Measurements from ENCODE around the gene PDF. TPM values are rescaled to one million over a fixed set of nuclear protein-coding genes. Genes with fewer than 3 reads are reported as not detected.
"Not testable (repeated sequence)": the region's sequence is repeated elsewhere in the genome, so short reads cannot be mapped to it uniquely, and the experiment has no call there.

Gene PDF
- total RNA-seq, 1 donor = 11.2 TPM

DNA sequence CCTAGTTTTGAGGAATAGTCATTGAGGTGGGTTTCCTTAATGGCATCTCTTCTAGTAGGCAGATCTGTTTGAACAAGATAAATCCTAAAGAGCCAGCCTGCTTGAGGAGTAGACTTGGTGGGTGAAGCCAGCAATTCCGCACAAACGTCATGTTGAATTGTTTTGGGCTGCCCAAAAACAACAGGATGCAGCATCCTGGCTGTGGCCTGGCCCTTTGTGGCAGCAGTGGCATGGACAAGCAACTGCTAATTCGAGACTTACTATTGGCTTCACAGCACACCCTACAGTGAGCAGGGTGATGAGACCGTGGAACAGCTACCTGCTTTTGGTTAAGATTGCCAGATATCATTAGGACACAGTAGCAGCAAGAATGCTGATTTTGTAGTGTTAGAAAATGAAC lies 28.5 kb downstream of the PDF start:
- H3K4me1 ChIP-seq (ENCODE audit: insufficient read depth, low read length) = no peaks in the 10 kb centered on the region
- no peak overlapping the region for H3K4me3 ChIP-seq (ENCODE audit: insufficient read depth, low read length)

DNA sequence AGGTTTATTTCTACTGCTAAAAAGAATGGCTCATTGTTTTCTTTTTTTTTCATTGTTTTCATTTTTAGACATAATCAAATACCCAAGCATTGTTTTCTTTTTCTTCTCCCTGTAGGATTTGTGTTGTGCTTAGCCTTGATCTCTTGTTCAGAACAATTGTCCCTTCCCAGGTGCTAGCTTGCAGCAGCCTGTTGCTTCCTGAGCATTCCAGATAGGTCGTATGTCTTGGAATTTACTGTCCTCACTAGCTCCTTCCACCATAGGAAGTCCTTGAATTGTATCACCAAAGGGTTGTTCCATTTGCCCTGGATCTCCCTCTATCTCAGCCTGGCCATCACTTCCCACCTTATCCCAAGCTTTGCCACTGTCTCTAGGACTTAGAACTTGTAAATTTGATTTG lies 29.2 kb downstream of the PDF start:
- Histone ChIP-seq H3K4me3 (ENCODE audit: insufficient read depth, low read length) (no peak overlapping the region), H3K9me3 (ENCODE audit: low read depth, low read length) (no peaks in the 10 kb centered on the region), H4K20me1 (ENCODE audit: insufficient read depth, low read length) (no peaks in the 10 kb centered on the region), H3K27ac (ENCODE audit: low read depth, low read length) (no peak overlapping the region), H2AFZ (ENCODE audit: low read length) (no peak overlapping the region), H3K27me3 (ENCODE audit: insufficient read depth, low read length) (no peaks in the 10 kb centered on the region), H3K4me1 (ENCODE audit: insufficient read depth, low read length) (no peaks in the 10 kb centered on the region), H3K79me2 (ENCODE audit: insufficient read depth, low read length) (no peaks in the 10 kb centered on the region), H3K36me3 (ENCODE audit: insufficient read depth, low read length) (peaks cover 27% of the 10 kb centered on the region), H3K4me2 (ENCODE audit: insufficient read depth, low read length) (no peak overlapping the region)
- DNase-seq (ENCODE audit: insufficient read length, low spot score, missing footprints) = no peak
- no peak for TF ChIP-seq CTCF (IDR thresholded peaks at IDR 0.05; ENCODE audit: extremely low read depth, low read depth, low read length)

More for the DNA sequence above, 28.5 kb downstream of the PDF start:
- H4K20me1 ChIP-seq (ENCODE audit: insufficient read depth, low read length) = no peaks in the 10 kb centered on the region
- H2AFZ ChIP-seq (ENCODE audit: low read length) = no peak overlapping the region
- H3K79me2 ChIP-seq (ENCODE audit: insufficient read depth, low read length) = no peaks in the 10 kb centered on the region
- no peaks in the 10 kb centered on the region for H3K9me3 ChIP-seq (ENCODE audit: low read depth, low read length)
- H3K36me3 ChIP-seq (ENCODE audit: insufficient read depth, low read length) = peaks cover 27% of the 10 kb centered on the region
- no peak for DNase-seq (ENCODE audit: insufficient read length, low spot score, missing footprints)
- H3K27me3 ChIP-seq (ENCODE audit: insufficient read depth, low read length) = no peaks in the 10 kb centered on the region
- TF ChIP-seq CTCF (IDR thresholded peaks at IDR 0.05; ENCODE audit: extremely low read depth, low read depth, low read length) = no peak
- no peak overlapping the region for H3K27ac ChIP-seq (ENCODE audit: low read depth, low read length)
- H3K4me2 ChIP-seq (ENCODE audit: insufficient read depth, low read length) = no peak overlapping the region

DNA sequence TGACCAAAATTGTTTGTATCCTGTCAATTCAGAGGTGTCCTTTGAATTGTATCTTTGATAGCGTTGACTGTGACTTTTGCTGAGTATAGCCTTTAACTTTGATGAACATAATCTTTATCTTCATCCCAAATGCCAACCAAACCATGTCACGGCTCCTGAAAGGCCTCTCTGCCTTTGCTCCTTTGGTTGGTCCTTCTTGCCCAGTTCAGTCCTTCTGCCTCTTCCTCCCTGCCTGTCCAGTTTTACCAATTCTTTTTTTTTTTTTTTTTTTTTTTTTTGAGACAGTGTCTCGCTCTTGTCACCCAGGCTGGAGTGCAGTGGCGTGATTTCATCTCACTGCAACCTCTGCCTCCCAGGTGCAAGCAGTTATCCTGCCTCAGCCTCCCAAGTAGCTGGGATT lies 32.1 kb downstream of the PDF start:
- H4K20me1 ChIP-seq (ENCODE audit: insufficient read depth, low read length) = peaks cover 5% of the 10 kb centered on the region
- no peaks in the 10 kb centered on the region for H3K79me2 ChIP-seq (ENCODE audit: insufficient read depth, low read length)
- no peak overlapping the region for H3K27ac ChIP-seq (ENCODE audit: low read depth, low read length)
- H3K4me2 ChIP-seq (ENCODE audit: insufficient read depth, low read length) = no peak overlapping the region
- no peak for TF ChIP-seq CTCF (IDR thresholded peaks at IDR 0.05; ENCODE audit: extremely low read depth, low read depth, low read length)
- no peaks in the 10 kb centered on the region for H3K27me3 ChIP-seq (ENCODE audit: insufficient read depth, low read length)
- H3K9me3 ChIP-seq (ENCODE audit: low read depth, low read length) = no peaks in the 10 kb centered on the region
- H3K36me3 ChIP-seq (ENCODE audit: insufficient read depth, low read length) = peaks cover 23% of the 10 kb centered on the region
- H2AFZ ChIP-seq (ENCODE audit: low read length) = no peak overlapping the region
- DNase-seq (ENCODE audit: insufficient read length, low spot score, missing footprints) = no peak
- no peaks in the 10 kb centered on the region for H3K4me1 ChIP-seq (ENCODE audit: insufficient read depth, low read length)
- no peak overlapping the region for H3K4me3 ChIP-seq (ENCODE audit: insufficient read depth, low read length)

- H3K4me3 ChIP-seq (ENCODE audit: insufficient read depth, low read length); H3K79me2 ChIP-seq (ENCODE audit: insufficient read depth, low read length): not testable (repeated sequence)
- peaks cover 20% of the 10 kb centered on the region for H3K36me3 ChIP-seq (ENCODE audit: insufficient read depth, low read length)
Measured at GRCh38 chr16:69296771-69297170, 33.6 kb downstream of the PDF start.

More at GRCh38 chr16:69296771-69297170, 33.6 kb downstream of the PDF start:
- not testable (repeated sequence) for H3K27ac ChIP-seq (ENCODE audit: low read depth, low read length); H2AFZ ChIP-seq (ENCODE audit: low read length); H3K4me2 ChIP-seq (ENCODE audit: insufficient read depth, low read length); H3K4me1 ChIP-seq (ENCODE audit: insufficient read depth, low read length); H3K27me3 ChIP-seq (ENCODE audit: insufficient read depth, low read length); DNase-seq (ENCODE audit: insufficient read length, low spot score, missing footprints); H3K9me3 ChIP-seq (ENCODE audit: low read depth, low read length)
- peaks cover 11% of the 10 kb centered on the region for H4K20me1 ChIP-seq (ENCODE audit: insufficient read depth, low read length)
